ENCODE measurements around the gene GGNBP2.

GGNBP2 gene

DNA sequence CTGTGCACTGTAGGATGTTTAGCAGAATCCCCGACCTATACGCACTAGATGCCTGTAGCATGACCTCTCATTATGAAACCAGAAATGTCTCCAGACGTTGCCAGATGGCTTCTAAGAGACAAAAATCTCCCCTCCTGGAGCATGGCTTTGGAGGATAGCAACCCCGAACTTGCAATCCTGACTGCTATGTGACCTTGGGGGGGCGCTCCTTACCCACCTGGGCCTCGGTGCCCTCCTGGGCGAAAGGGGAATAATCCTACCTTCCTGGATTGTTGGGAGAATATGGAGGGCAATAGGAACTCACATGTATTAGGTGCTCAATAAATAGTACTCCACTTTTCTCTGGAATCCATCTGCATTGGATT is 64.8 kb downstream of the GGNBP2 start:
- ChIA-PET CTCF (no interaction called here), POLR2A (no interaction called here)
- TF ChIP-seq FOXK2 (IDR thresholded peaks at IDR 0.05): no peak
- no peak for TF ChIP-seq ELF4 (IDR thresholded peaks at IDR 0.05)
- no peak for TF ChIP-seq NFRKB (IDR thresholded peaks at IDR 0.05)
- TF ChIP-seq LEF1 (IDR thresholded peaks at IDR 0.05; ENCODE audit: borderline replicate concordance): no peak
- TF ChIP-seq FOXA1 (IDR thresholded peaks at IDR 0.05): no peak
- no peak for TF ChIP-seq FOXM1 (IDR thresholded peaks at IDR 0.05; ENCODE audit: borderline replicate concordance)
- no peak for TF ChIP-seq L3MBTL2 (conservative IDR thresholded peaks at IDR 0.05)
- no peak for TF ChIP-seq HDGF (IDR thresholded peaks at IDR 0.05; ENCODE audit: borderline replicate concordance)
- TF ChIP-seq CTBP1 (IDR thresholded peaks at IDR 0.05; ENCODE audit: borderline replicate concordance): no peak
- TF ChIP-seq ARNT (IDR thresholded peaks at IDR 0.05): no peak
- TF ChIP-seq PKNOX1 (IDR thresholded peaks at IDR 0.05): no peak
- no peak for TF ChIP-seq TARDBP (IDR thresholded peaks at IDR 0.05)
- no peak for TF ChIP-seq SP1 (IDR thresholded peaks at IDR 0.05)
- TF ChIP-seq BHLHE40 (IDR thresholded peaks at IDR 0.05; ENCODE audit: borderline replicate concordance): no peak
- no peak for TF ChIP-seq SUZ12 (IDR thresholded peaks at IDR 0.05)
- TF ChIP-seq ZNF384 (IDR thresholded peaks at IDR 0.05): no peak
- DNase-seq (ENCODE audit: extremely low spot score): no peak

DNA sequence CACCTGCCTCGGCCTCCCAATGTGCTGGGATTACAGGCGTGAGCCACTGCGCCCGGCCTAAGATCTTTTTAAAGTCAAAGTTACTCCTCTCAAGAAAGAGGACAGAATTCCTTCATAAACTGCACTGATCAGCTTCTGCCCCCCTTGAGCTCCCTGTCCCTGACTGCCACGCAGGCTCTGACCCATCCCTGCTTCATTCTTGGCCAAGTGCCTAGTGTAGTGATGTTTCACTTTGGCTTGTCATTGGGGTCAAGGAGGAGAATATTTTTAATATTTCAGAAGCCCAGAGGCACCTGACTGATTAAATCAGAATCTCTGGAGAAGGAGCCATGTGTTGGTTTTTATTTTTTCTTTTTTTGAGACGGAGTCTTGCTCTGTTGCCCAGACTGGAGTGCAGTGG is 65.8 kb downstream of the GGNBP2 start:
- ChIA-PET POLR2A (interaction anchor here (1.3 to 3.5 kb wide), 2 partner anchors 9 to 48 kb away, joined by 3 to 20 read pairs; partner anchors contain the start of gene MRM1), CTCF (interaction anchor here (0.6 kb wide), 3 partner anchors 145 to 580 kb away, joined by 3 to 5 read pairs (median 3); no protein-coding TSS in a partner anchor)
- DNase-seq (ENCODE audit: extremely low spot score): no peak
- TF ChIP-seq FOXA1 (IDR thresholded peaks at IDR 0.05): no peak
- TF ChIP-seq FOXM1 (IDR thresholded peaks at IDR 0.05; ENCODE audit: borderline replicate concordance): no peak
- TF ChIP-seq FOXK2 (IDR thresholded peaks at IDR 0.05): no peak
- no peak for TF ChIP-seq SUZ12 (IDR thresholded peaks at IDR 0.05)

DNA sequence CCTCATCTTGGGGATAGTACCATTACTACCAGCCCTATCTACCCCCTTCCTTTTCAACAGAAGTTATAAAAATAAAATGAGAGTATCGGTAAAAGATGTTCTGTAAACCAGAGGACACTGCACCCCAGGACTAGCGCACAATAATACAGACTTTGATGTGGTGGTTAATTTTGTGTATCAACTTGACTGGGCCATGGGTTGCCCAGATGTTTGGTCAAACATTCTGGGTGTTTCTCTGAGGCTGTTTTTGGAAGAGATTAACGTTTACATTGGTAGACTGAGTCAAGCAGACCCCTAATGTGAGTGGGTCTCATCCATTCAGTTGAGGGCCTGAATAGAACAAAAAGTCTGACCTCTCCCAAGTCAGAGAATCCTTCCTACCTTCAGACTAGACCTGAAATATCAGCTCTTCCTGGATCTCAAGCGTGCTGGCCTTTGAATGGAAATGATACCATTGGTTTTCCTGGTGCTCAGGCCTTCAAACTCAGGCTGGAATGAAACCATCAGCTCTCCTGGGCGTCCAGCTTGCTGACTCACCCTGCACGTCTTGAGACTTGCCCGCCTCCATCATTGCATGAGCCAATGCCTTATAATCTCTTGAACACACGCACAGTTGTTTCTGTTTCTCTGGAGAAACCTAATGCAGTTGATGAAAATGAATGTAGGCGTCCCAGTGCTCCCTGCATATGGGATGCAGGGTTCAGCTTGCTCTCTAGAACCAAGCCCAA is 66.8 kb downstream of the GGNBP2 start:
- ChIA-PET CTCF (interaction anchor here (0.5 to 1.2 kb wide), 2 partner anchors 9 to 490 kb away, joined by 6 to 8 read pairs; no protein-coding TSS in a partner anchor), POLR2A (interaction anchor here (1.3 to 3.5 kb wide), 2 partner anchors 10 to 47 kb away, joined by 3 to 20 read pairs; partner anchors contain the start of gene MRM1)
- no peak for DNase-seq (ENCODE audit: extremely low spot score)
- TF ChIP-seq SUZ12 (IDR thresholded peaks at IDR 0.05): no peak
- TF ChIP-seq TARDBP (IDR thresholded peaks at IDR 0.05): no peak

DNA sequence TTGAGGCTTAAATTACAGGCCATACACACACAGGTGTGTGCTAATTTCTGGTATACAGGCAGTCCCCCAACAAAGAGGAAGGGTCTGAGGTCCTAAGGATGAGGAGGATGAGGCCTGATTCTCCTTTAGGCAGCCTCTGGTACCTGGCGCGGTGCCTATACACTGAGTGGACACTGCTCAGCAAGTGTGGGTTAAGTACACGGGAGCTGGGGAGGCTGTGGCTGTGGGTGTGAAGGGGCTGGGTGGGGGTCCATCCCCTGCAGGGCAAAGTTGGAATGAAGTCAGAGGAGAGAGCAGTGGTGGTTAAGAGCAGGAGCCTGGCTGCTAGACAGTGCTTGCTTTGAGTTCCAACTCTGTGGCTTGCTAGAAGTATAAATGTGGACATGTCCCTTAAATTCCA is 67.6 kb downstream of the GGNBP2 start:
- TF ChIP-seq SUZ12 (IDR thresholded peaks at IDR 0.05): no peak
- no peak for TF ChIP-seq FOXM1 (IDR thresholded peaks at IDR 0.05; ENCODE audit: borderline replicate concordance)
- TF ChIP-seq ZNF384 (IDR thresholded peaks at IDR 0.05): no peak
- TF ChIP-seq CTBP1 (IDR thresholded peaks at IDR 0.05; ENCODE audit: borderline replicate concordance): no peak
- TF ChIP-seq FOXK2 (IDR thresholded peaks at IDR 0.05): no peak
- TF ChIP-seq LEF1 (IDR thresholded peaks at IDR 0.05; ENCODE audit: borderline replicate concordance): no peak
- no peak for TF ChIP-seq ARNT (IDR thresholded peaks at IDR 0.05)
- no peak for TF ChIP-seq SP1 (IDR thresholded peaks at IDR 0.05)
- no peak for TF ChIP-seq TARDBP (IDR thresholded peaks at IDR 0.05)
- no peak for TF ChIP-seq NFRKB (IDR thresholded peaks at IDR 0.05)
- no peak for TF ChIP-seq ELF4 (IDR thresholded peaks at IDR 0.05)
- TF ChIP-seq BHLHE40 (IDR thresholded peaks at IDR 0.05; ENCODE audit: borderline replicate concordance): no peak
- no peak for TF ChIP-seq FOXA1 (IDR thresholded peaks at IDR 0.05)
- TF ChIP-seq L3MBTL2 (conservative IDR thresholded peaks at IDR 0.05): no peak
- TF ChIP-seq PKNOX1 (IDR thresholded peaks at IDR 0.05): no peak
- ChIA-PET POLR2A (interaction anchor here (3.5 kb wide), 1 partner anchor 10 kb away, joined by 20 read pairs; the partner anchor contains the start of gene MRM1), CTCF (no interaction called here)
- DNase-seq (ENCODE audit: extremely low spot score): no peak

GRCh38 chr17:36613155-36613554 is 68.4 kb downstream of the GGNBP2 start:
- POLR2A ChIA-PET: interaction anchor here (3.5 kb wide), 1 partner anchor 11 kb away, joined by 20 read pairs; the partner anchor contains the start of gene MRM1
- CTCF ChIA-PET: no interaction called here

GRCh38 chr17:36614081-36614480 is 69.4 kb downstream of the GGNBP2 start:
- ChIA-PET CTCF (interaction anchor here (0.6 to 2.7 kb wide), 3 partner anchors 11 to 62 kb away, joined by 3 to 11 read pairs (median 3); no protein-coding TSS in a partner anchor), POLR2A (no interaction called here)
- no peak for DNase-seq (ENCODE audit: extremely low spot score)
- TF ChIP-seq PKNOX1 (IDR thresholded peaks at IDR 0.05) (no peak), NFRKB (IDR thresholded peaks at IDR 0.05) (no peak), FOXK2 (IDR thresholded peaks at IDR 0.05) (no peak), BHLHE40 (IDR thresholded peaks at IDR 0.05; ENCODE audit: borderline replicate concordance) (no peak), FOXA1 (IDR thresholded peaks at IDR 0.05) (no peak), ARNT (IDR thresholded peaks at IDR 0.05) (no peak), LEF1 (IDR thresholded peaks at IDR 0.05; ENCODE audit: borderline replicate concordance) (no peak), FOXM1 (IDR thresholded peaks at IDR 0.05; ENCODE audit: borderline replicate concordance) (no peak), HDGF (IDR thresholded peaks at IDR 0.05; ENCODE audit: borderline replicate concordance) (no peak), SP1 (IDR thresholded peaks at IDR 0.05) (no peak), ZNF384 (IDR thresholded peaks at IDR 0.05) (no peak), L3MBTL2 (conservative IDR thresholded peaks at IDR 0.05) (no peak), CTBP1 (IDR thresholded peaks at IDR 0.05; ENCODE audit: borderline replicate concordance) (no peak), ELF4 (IDR thresholded peaks at IDR 0.05) (no peak), TARDBP (IDR thresholded peaks at IDR 0.05) (no peak), SUZ12 (IDR thresholded peaks at IDR 0.05) (no peak)

More at GRCh38 chr17:36613155-36613554, 68.4 kb downstream of the GGNBP2 start:
- DNase-seq (ENCODE audit: extremely low spot score): no peak
- TF ChIP-seq ARNT (IDR thresholded peaks at IDR 0.05) (no peak), ELF4 (IDR thresholded peaks at IDR 0.05) (no peak)

All from HEK293T (cell line).